GM12801 (cell line): ENCODE data around the gene GPD2.

Experiments used
- CTCF ChIP-seq: IDR thresholded peaks from one replicate; pipeline ENCODE4 v1.5.1; 2011; ENCODE audit warnings: control low read depth; ENCODE audit not compliant: insufficient read length; ENCODE audit errors: extremely low read depth

GPD2 gene

GRCh38 chr2:156400706-156401678 is 35.2 kb upstream of the GPD2 start:
- no peak for TF ChIP-seq CTCF

GRCh38 chr2:156401861-156402260 is 34.3 kb upstream of the GPD2 start:
- TF ChIP-seq CTCF, result no peak

- TF ChIP-seq CTCF, result no peak
Measured at GRCh38 chr2:156405586-156405985, 30.6 kb upstream of the GPD2 start.

- TF ChIP-seq CTCF, result no peak
Measured at GRCh38 chr2:156411835-156412234, 24.3 kb upstream of the GPD2 start.

- TF ChIP-seq CTCF, result no peak
Measured at GRCh38 chr2:156421851-156422250, 14.3 kb upstream of the GPD2 start.

- no peak for TF ChIP-seq CTCF
Measured at GRCh38 chr2:156423674-156424282, 12.4 kb upstream of the GPD2 start.

GRCh38 chr2:156427074-156427473 is 9.1 kb upstream of the GPD2 start:
- no peak for TF ChIP-seq CTCF
